GM12891 (cell line): ENCODE measurements around the gene ZFYVE1.
"Not testable (repeated sequence)": the region's sequence is repeated elsewhere in the genome, so short reads cannot be mapped to it uniquely, and the experiment has no call there.

Experiments
- DNase-seq: peaks from one replicate; pipeline ENCODE4 v3.0.0; 2011; ENCODE audit warnings: low spot score; ENCODE audit not compliant: insufficient read length
- FAIRE-seq: peaks from 2 replicates; lab custom pipeline; 2011; peaks lifted over from hg19 to GRCh38; lab: Jason Lieb, UNC
- PAX5 ChIP-seq: IDR thresholded peaks from 2 replicates; pipeline ENCODE4 v1.6.1; 2011; ENCODE audit warnings: low read length, moderate library complexity, mild to moderate bottlenecking; ENCODE audit not compliant: insufficient read depth, severe bottlenecking
- POLR2A ChIP-seq: IDR thresholded peaks from 2 replicates; pipeline ENCODE4 v1.6.1; 2011; ENCODE audit warnings: low read depth, low read length, control low read depth
- POLR2AphosphoS5 ChIP-seq: IDR thresholded peaks from 2 replicates; pipeline ENCODE4 v1.6.1; 2011; ENCODE audit warnings: low read depth, low read length, control low read depth
- POU2F2 ChIP-seq: IDR thresholded peaks from 2 replicates; pipeline ENCODE4 v1.6.1; 2011; ENCODE audit warnings: low read depth, mild to moderate bottlenecking, control low read depth, low read length, moderate library complexity
- SPI1 ChIP-seq: IDR thresholded peaks from 2 replicates; pipeline ENCODE4 v1.6.1; 2011; ENCODE audit warnings: low read depth, low read length, control low read depth
- TAF1 ChIP-seq: IDR thresholded peaks from 2 replicates; pipeline ENCODE4 v1.6.1; 2011; ENCODE audit warnings: low read depth, low read length, control low read depth

Gene ZFYVE1

DNA sequence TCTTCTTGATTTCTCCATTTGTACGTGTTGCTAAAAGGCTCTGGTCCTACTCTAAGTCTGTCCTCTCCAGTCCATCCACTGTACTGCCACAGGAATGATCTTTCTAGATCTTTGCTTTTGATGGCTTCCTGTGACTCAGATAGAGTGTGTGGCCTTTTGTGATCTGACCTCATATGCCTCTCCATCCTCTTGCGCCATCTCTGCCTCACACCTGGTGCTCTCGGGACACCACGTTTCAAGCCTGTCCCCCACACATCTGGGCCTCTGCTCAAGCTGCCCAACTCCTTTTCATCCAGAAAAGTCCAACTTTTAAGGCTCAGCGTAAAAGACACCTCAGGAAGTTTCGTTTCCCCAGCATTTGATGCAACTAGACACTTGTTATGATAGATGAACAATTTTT, 61.7 kb downstream of the ZFYVE1 start:
- FAIRE-seq: no peak
- no peak for DNase-seq
- no peak for TF ChIP-seq SPI1
- no peak for TF ChIP-seq POLR2A
- no peak for TF ChIP-seq POU2F2
- no peak for TF ChIP-seq TAF1
- no peak for TF ChIP-seq POLR2AphosphoS5
- TF ChIP-seq PAX5: no peak

DNA sequence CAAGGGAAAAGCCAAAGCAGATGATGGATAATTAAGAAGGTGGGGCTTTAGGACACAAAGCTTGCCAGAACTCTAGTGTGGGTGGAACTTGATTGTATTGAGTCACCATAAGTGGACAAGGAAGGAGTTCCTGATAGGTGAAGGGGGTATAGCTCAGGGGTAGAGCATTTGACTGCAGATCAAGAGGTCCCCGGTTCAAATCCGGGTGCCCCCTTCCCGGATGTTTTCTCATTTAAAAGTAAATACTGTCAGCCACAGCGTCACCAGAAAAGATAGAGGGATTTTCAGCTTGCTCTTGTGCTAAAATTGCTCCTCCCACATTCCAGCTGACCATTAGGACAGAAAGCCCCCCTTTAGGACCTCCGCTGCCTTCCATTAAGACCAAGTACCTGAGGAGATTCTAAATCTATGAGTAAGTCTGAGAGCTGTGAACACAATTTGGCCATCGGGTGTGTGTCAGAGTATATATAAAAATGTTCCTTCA, 64.0 kb downstream of the ZFYVE1 start:
- no peak for DNase-seq
- no peak for FAIRE-seq
- TF ChIP-seq POLR2A (no peak), PAX5 (no peak), POU2F2 (no peak), SPI1 (no peak), POLR2AphosphoS5 (no peak), TAF1 (no peak)

DNA sequence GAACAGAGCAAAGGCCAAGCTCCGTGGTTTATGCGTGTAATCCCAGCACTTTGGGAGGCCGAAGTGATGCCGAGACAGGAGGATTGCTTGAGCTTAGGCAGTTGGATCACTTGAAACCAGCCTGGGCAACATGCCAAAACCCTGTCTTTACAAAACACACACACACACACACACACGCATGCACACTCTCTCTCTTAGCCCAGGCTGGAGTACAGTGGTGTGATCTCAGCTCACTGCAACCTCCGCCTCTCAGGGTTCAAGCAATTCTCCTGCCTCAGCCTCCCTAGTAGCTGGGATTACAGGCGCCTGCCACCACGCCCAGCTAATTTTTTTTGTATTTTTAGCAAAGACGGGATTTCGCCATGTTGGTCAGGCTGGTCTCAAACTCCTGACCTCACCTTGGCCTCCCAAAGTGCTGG, 64.6 kb downstream of the ZFYVE1 start:
- FAIRE-seq, DNase-seq: not testable (repeated sequence)

DNA sequence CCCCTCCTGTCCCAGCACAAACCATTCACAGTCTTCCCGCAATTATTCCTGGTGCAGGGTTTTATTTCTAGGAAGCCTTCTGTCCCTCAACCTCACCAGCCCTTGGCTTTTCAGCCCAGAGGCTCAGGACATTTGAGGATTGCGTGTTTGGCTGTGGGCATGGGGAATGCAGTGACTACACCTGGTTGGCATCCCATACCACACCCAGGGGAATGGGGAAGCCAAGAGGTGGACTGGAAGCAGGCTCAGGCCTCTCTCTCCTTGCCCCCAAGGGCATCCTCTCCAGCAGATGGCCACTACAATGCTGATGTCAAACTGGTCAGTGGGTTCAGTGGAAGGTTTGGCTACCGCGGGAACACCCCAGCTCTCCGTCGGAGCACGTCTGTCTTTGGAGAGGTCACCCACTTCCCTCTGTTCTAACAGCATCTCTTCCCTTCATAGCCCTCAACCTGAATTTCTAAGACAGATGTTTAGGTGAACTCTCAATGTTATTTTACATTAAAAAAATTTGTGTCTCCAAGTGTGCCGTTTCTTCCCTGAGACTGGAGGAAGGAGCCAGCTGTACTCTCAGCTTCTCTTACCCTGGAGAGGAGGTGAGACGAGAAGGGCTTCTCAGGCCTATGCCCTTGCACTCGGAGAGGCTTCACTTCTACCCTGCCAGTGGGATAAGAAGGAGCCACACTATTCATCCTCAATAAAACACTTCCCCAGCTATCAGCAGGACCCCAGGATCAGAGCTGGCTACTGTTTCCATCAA, 65.1 kb downstream of the ZFYVE1 start:
- no peak for TF ChIP-seq POLR2A
- no peak for TF ChIP-seq TAF1
- TF ChIP-seq SPI1: no peak
- no peak for TF ChIP-seq PAX5
- no peak for TF ChIP-seq POLR2AphosphoS5
- no peak for TF ChIP-seq POU2F2
- no peak for FAIRE-seq
- no peak for DNase-seq

DNA sequence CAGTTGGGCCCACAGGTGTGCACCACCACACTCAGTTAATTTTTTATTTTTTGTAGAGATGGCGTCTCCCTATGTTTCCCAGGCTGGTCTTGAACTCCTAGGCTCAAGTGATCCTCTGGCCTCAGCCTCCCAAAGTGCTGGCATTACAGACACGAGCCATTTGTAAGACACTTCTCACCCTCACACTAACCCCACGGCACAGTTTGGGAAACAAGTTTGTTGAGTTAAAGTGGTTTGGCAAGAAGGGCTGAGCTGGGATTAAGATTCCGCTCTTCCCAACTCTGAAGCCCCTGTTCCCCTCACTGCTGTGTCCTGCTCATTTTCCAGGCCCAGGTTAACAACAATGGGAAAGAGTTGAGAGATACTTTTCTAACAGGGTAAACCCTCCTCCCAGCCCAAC, 65.9 kb downstream of the ZFYVE1 start:
- DNase-seq, FAIRE-seq: not testable (repeated sequence)

- no peak for TF ChIP-seq TAF1
- no peak for TF ChIP-seq PAX5
- DNase-seq (no peak), FAIRE-seq (no peak)
These were observed 68.4 kb downstream of the ZFYVE1 start for GRCh38 chr14:72958548-72958947.

GRCh38 chr14:72957213-72957612, 69.7 kb downstream of the ZFYVE1 start:
- FAIRE-seq: no peak
- TF ChIP-seq SPI1: no peak
- TF ChIP-seq POLR2AphosphoS5: no peak
- no peak for TF ChIP-seq POU2F2
- TF ChIP-seq PAX5: no peak
- no peak for TF ChIP-seq POLR2A
- TF ChIP-seq TAF1: no peak
- no peak for DNase-seq

DNA sequence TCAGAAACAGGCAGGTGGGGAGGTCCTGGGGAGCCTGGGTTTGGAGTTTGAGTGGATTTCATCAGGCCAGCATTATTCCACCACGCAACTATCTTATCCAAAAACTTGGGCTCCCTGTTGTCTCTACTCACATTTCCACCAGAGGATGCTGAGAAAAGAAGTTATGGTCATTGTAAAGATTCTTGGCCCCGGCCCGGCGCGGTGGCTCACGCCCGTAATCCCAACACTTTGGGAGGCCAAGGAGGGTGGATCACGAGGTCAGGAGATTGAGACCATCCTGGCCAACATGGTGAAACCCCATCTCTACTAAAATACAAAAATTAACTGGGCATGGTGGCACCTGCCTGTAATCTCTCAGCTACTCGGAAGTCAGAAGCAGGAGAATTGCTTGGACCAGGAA, 70.2 kb downstream of the ZFYVE1 start:
- not testable (repeated sequence) for DNase-seq, FAIRE-seq

- TF ChIP-seq TAF1: no peak
- no peak for TF ChIP-seq SPI1
- TF ChIP-seq POLR2A: no peak
- no peak for TF ChIP-seq POLR2AphosphoS5
- no peak for TF ChIP-seq POU2F2
- no peak for TF ChIP-seq PAX5
- no peak for FAIRE-seq
- DNase-seq: no peak
These were observed 74.7 kb downstream of the ZFYVE1 start for GRCh38 chr14:72952171-72952570.

DNA sequence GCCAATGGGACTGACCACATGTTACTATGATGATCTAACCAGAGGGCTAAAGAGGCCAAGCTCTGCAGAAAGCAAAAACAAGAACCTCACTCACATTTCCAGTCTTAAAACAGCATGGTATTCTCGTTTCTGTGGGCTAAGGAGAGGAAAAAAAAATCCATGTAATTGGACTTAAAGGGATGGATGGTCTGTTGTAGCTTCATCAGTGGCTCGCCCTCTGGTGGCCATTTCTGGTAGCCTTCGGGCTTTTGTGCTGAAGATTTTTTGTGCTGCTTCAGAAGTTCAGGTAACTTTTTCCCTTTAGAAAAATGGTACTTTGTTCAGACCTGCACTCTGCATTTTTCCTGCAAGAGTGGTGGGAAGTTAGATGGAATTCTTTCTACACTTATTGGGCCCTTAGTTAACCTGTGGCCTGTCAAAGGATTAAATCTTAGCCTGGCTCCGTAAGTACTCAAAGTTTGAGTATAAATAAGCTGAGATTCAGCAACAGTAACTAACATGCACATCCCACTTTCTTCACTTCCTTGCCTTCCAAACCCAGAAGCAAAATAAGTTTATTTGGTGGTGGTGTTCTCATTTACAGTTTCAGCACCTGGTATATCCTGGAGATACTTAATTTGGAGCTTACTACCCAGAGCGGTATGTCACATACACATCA, 78.3 kb downstream of the ZFYVE1 start:
- TF ChIP-seq PAX5: no peak
- no peak for TF ChIP-seq POLR2AphosphoS5
- TF ChIP-seq TAF1: no peak
- DNase-seq: peak; percentile 49
- peak; percentile 33 for FAIRE-seq

- no peak for DNase-seq
- no peak for FAIRE-seq
- TF ChIP-seq PAX5: no peak
- TF ChIP-seq POLR2AphosphoS5: 0 out of 2 replicates have a peak, but pooled peaks have one; percentile 21
These were observed 79.3 kb downstream of the ZFYVE1 start for GRCh38 chr14:72947366-72948160.
